H1 (cell line): Measurements from ENCODE around the gene IL9. TPM values are rescaled to one million over a fixed set of nuclear protein-coding genes. Genes with fewer than 3 reads are reported as not detected.

Experiments
- CTCF ChIA-PET: fragments of 300-600 bp; sonication (Branson Sonifier 250); formaldehyde crosslinking; loops from one replicate; lab custom pipeline; 2021; ENCODE audit not compliant: partially characterized antibody; lab: Charles Lee
- POLR2A ChIA-PET: fragments of 300-600 bp; sonication (Branson Sonifier 250); formaldehyde crosslinking; loops from one replicate; lab custom pipeline; 2021; ENCODE audit warnings: inconsistent platforms; ENCODE audit not compliant: partially characterized antibody; lab: Charles Lee
- DNase-seq, 2 experiments: peaks; one replicate each; pipeline versions ENCODE4 v3.0.0 to v3.0.0-alpha.2; 2010 to 2022; ENCODE audit warnings: low spot score in 2 of 2, low read depth in 1 of 2, mixed read lengths in 1 of 2
- FAIRE-seq: peaks from 2 replicates; lab custom pipeline; 2011; peaks lifted over from hg19 to GRCh38; lab: Jason Lieb, UNC
- H2AFZ ChIP-seq: 2 replicates; pipeline ENCODE4 v1.8.1; 2012; ENCODE audit warnings: low read length, inconsistent platforms
- H2AK5ac ChIP-seq: 2 replicates; pipeline ENCODE4 v1.6.1; 2013; ENCODE audit warnings: low read depth, low read length
- H2BK120ac ChIP-seq: replicated peaks from 2 replicates; pipeline ENCODE3; 2013; ENCODE audit warnings: low read depth, low read length, inconsistent platforms
- H2BK12ac ChIP-seq: 2 replicates; pipeline ENCODE4 v1.6.1; 2013; ENCODE audit warnings: low read depth, low read length
- H2BK15ac ChIP-seq: 2 replicates; pipeline ENCODE4 v1.6.1; 2013; ENCODE audit warnings: low read length
- H2BK20ac ChIP-seq: 2 replicates; pipeline ENCODE4 v1.6.1; 2013; ENCODE audit warnings: low read length
- H2BK5ac ChIP-seq: 2 replicates; pipeline ENCODE4 v1.6.1; 2013; ENCODE audit warnings: low read depth, low read length
- H3K14ac ChIP-seq: 2 replicates; pipeline ENCODE4 v1.6.1; 2013; ENCODE audit warnings: inconsistent platforms; ENCODE audit not compliant: insufficient read length
- H3K18ac ChIP-seq: 2 replicates; pipeline ENCODE4 v1.6.1; 2013; ENCODE audit warnings: low read length; ENCODE audit errors: extremely low read depth
- H3K23ac ChIP-seq: 2 replicates; pipeline ENCODE4 v1.6.1; 2013; ENCODE audit warnings: inconsistent platforms; ENCODE audit not compliant: insufficient read length
- H3K23me2 ChIP-seq: 2 replicates; pipeline ENCODE4 v1.6.1; 2013; ENCODE audit warnings: low read depth, low read length
- H3K27ac ChIP-seq: 2 replicates; pipeline ENCODE4 v1.6.1; 2011; ENCODE audit warnings: low read depth, low read length, inconsistent platforms
- H3K27me3 ChIP-seq, 4 experiments: replicated peaks in 1 of 4; 1 replicate in 1 of 4; 2 replicates in 3 of 4; pipeline versions ENCODE4 v1.6.1 to v1.8.1; 2011 to 2013; ENCODE audit warnings: low read length in 3 of 4, mild to moderate bottlenecking in 3 of 4, inconsistent platforms in 2 of 4, mixed read lengths in 2 of 4, moderate library complexity in 1 of 4; ENCODE audit not compliant: control insufficient read depth in 3 of 4, insufficient read depth in 3 of 4; ENCODE audit errors: extremely low read depth in 1 of 4
- H3K36me3 ChIP-seq, 4 experiments: 2 replicates each; pipeline versions ENCODE4 v1.6.1 to v1.8.1; 2011 to 2013; ENCODE audit warnings: mild to moderate bottlenecking in 4 of 4, low read length in 3 of 4, moderate library complexity in 2 of 4, control low read depth in 1 of 4, inconsistent platforms in 1 of 4; ENCODE audit not compliant: insufficient read depth in 4 of 4, control insufficient read depth in 2 of 4
- H3K4ac ChIP-seq: replicated peaks from 2 replicates; pipeline ENCODE3; 2013; ENCODE audit warnings: low read length, low read depth, mixed read lengths, inconsistent platforms; ENCODE audit not compliant: insufficient read length
- H3K4me1 ChIP-seq, 4 experiments: replicated peaks in 1 of 4; 1 replicate in 1 of 4; 2 replicates in 3 of 4; pipeline versions ENCODE4 v1.6.1 to v1.8.1; 2011 to 2013; ENCODE audit warnings: low read length in 3 of 4, inconsistent platforms in 2 of 4, mixed read lengths in 1 of 4; ENCODE audit not compliant: insufficient read depth in 4 of 4, control insufficient read depth in 3 of 4
- H3K4me2 ChIP-seq, 2 experiments: 2 replicates each; pipeline versions ENCODE4 v1.6.1 to v1.8.1; 2011 to 2013; ENCODE audit warnings: low read depth in 2 of 2, low read length in 2 of 2, control low read depth in 1 of 2, inconsistent platforms in 1 of 2, mild to moderate bottlenecking in 1 of 2; ENCODE audit not compliant: insufficient read depth in 1 of 2
- H3K4me3 ChIP-seq, 4 experiments: fragments of 200-600, 300-600 bp in 1 of 4; sonication (generic), shearing (Covaris generic), sonication (Bioruptor Twin) in 1 of 4; 2 replicates each; pipeline versions ENCODE4 v1.5.1 to v1.8.1; 2011 to 2016; ENCODE audit warnings: low read length in 4 of 4, low read depth in 3 of 4, control low read depth in 2 of 4, inconsistent platforms in 2 of 4, mild to moderate bottlenecking in 2 of 4, mixed read lengths in 1 of 4, moderate library complexity in 1 of 4; ENCODE audit not compliant: insufficient read depth in 2 of 4; ENCODE audit errors: extremely low read depth in 1 of 4
- H3K56ac ChIP-seq: replicated peaks from 2 replicates; pipeline ENCODE3; 2013; ENCODE audit warnings: low read depth, mild to moderate bottlenecking, mixed read lengths, low read length, inconsistent platforms; ENCODE audit not compliant: insufficient read length
- H3K79me1 ChIP-seq: 2 replicates; pipeline ENCODE4 v1.6.1; 2013; ENCODE audit warnings: low read depth, low read length, control low read depth
- H3K79me2 ChIP-seq, 2 experiments: 2 replicates each; pipeline versions ENCODE4 v1.6.1 to v1.8.1; 2012 to 2013; ENCODE audit warnings: low read length in 2 of 2, mild to moderate bottlenecking in 2 of 2, inconsistent platforms in 1 of 2; ENCODE audit not compliant: insufficient read depth in 2 of 2, control insufficient read depth in 1 of 2
- H3K9ac ChIP-seq, 4 experiments: replicated peaks in 1 of 4; 1 replicate in 1 of 4; 2 replicates in 3 of 4; pipeline versions ENCODE4 v1.6.1 to v1.8.1; 2011 to 2013; ENCODE audit warnings: low read depth in 3 of 4, low read length in 3 of 4, control low read depth in 2 of 4, mild to moderate bottlenecking in 2 of 4, moderate library complexity in 2 of 4, inconsistent platforms in 1 of 4; ENCODE audit errors: extremely low read depth in 1 of 4
- H3K9me3 ChIP-seq, 2 experiments: 2 replicates each; pipeline versions ENCODE4 v1.6.1 to v1.8.1; 2012 to 2013; ENCODE audit warnings: mild to moderate bottlenecking in 2 of 2, moderate library complexity in 2 of 2, control low read depth in 1 of 2, inconsistent platforms in 1 of 2, low read depth in 1 of 2, low read length in 1 of 2, mixed read lengths in 1 of 2; ENCODE audit not compliant: insufficient read depth in 2 of 2
- H4K20me1 ChIP-seq, 2 experiments: replicated peaks in 1 of 2; 2 replicates each; pipeline versions ENCODE3 to v1.8.1; 2011 to 2013; ENCODE audit warnings: inconsistent platforms in 2 of 2, low read length in 2 of 2, mild to moderate bottlenecking in 1 of 2; ENCODE audit not compliant: insufficient read depth in 2 of 2, control insufficient read depth in 1 of 2
- H4K5ac ChIP-seq: 2 replicates; pipeline ENCODE4 v1.6.1; 2013; ENCODE audit warnings: low read length, low read depth, mixed read lengths, inconsistent platforms; ENCODE audit not compliant: insufficient read length
- H4K8ac ChIP-seq: 2 replicates; pipeline ENCODE4 v1.8.0; 2013; ENCODE audit warnings: mild to moderate bottlenecking, moderate library complexity, low read length, inconsistent platforms; ENCODE audit not compliant: insufficient read depth; ENCODE audit errors: extremely low read depth
- H4K91ac ChIP-seq: replicated peaks from 2 replicates; pipeline ENCODE3; 2013; ENCODE audit warnings: low read length, mixed read lengths, inconsistent platforms; ENCODE audit not compliant: insufficient read length
- ATF3 ChIP-seq: IDR thresholded peaks from 2 replicates; pipeline ENCODE4 v1.6.1; 2011; ENCODE audit warnings: low read depth, mild to moderate bottlenecking, low read length; ENCODE audit not compliant: insufficient read depth
- CBX5 ChIP-seq: fragments of 300-800, 300-1000 bp; sonication (generic); IDR thresholded peaks from 2 replicates; pipeline ENCODE4 v1.7.1; 2016; ENCODE audit warnings: antibody characterized with exemption, low read length, low read depth
- CTBP2 ChIP-seq: IDR thresholded peaks from 2 replicates; pipeline ENCODE4 v1.7.0; 2011; ENCODE audit warnings: borderline replicate concordance, mild to moderate bottlenecking, moderate library complexity, mixed read lengths, low read length; ENCODE audit not compliant: insufficient read depth, insufficient read length
- KDM4A ChIP-seq: IDR thresholded peaks from one replicate; pipeline ENCODE4 v1.7.1; 2012; ENCODE audit warnings: low read depth, mild to moderate bottlenecking, moderate library complexity, low read length, inconsistent platforms; ENCODE audit not compliant: severe bottlenecking
- KDM5A ChIP-seq: fragments of 200-600 bp; IDR thresholded peaks from 2 replicates; pipeline ENCODE4 v1.7.1; 2012; ENCODE audit warnings: mild to moderate bottlenecking, low read length, inconsistent platforms, mixed read lengths
- MAFK ChIP-seq: IDR thresholded peaks from 2 replicates; pipeline ENCODE4 v1.6.1; 2012; ENCODE audit warnings: low read depth, mild to moderate bottlenecking, improper control_type of control experiment, low read length
- POLR2A ChIP-seq, 2 experiments: IDR thresholded peaks; 1 replicate in 1 of 2; 2 replicates in 1 of 2; pipeline ENCODE4 v1.6.1; 2011; ENCODE audit warnings: low read depth in 2 of 2, low read length in 2 of 2, mild to moderate bottlenecking in 2 of 2; ENCODE audit errors: control extremely low read depth in 1 of 2
- WGBS, 2 experiments: shearing (Covaris generic) in 1 of 2; methylation state at CpG; one replicate each; pipeline versions ENCODE4 v1.1.6 to v1.1.7; 2013 to 2015; ENCODE audit warnings: low lambda C conversion rate in 2 of 2, mixed read lengths in 2 of 2, inconsistent platforms in 1 of 2, low coverage in 1 of 2, missing lambda C conversion rate in 1 of 2; ENCODE audit not compliant: insufficient replicate concordance in 2 of 2, insufficient coverage in 1 of 2, insufficient read length in 1 of 2; ENCODE audit errors: extremely low coverage in 1 of 2, missing lambda C conversion rate in 1 of 2; 5-methylcytosine and 5-hydroxymethylcytosine counted together
- polyA plus RNA-seq, 7 experiments: library from polyadenylated mRNA; depleted of rRNA in 3 of 7; stranded (reverse) in 5 of 7; unstranded in 2 of 7; fragments of >200 nt in 5 of 7; fragments of 200-250 nt in 2 of 7; gene quantifications; 1 replicate in 5 of 7; 2 replicates in 1 of 7; 4 replicates in 1 of 7; pipeline versions ENCODE4 v1.2.1 to v1.2.3, GENCODE V29; 2011 to 2013; ENCODE audit warnings: missing spikeins in 2 of 7, mixed read lengths in 2 of 7
- total RNA-seq: library from RNA; stranded (reverse); fragmentation: NEBNext Ultra II Directional; extraction: Animal tissue kit (Norgen Biotek cat#: 25700); gene quantifications from 2 replicates; pipeline ENCODE4 v1.2.1, GENCODE V29; 2021

Gene IL9
- total and polyA plus RNA-seq, 2 of the 8 experiments (the other 6 are each of a cell fraction or from before 2014, with no cell fraction given) = not detected

GRCh38 chr5:135859641-135860040 lies 36.0 kb downstream of the IL9 start:
- no peak overlapping the region for H3K4me3 ChIP-seq
- H3K4me2 ChIP-seq = no peak overlapping the region
- no peak overlapping the region for H2BK12ac ChIP-seq
- peaks cover 0 to 3% of the 10 kb centered on the region in 2 experiments; a peak in 1 of 4 replicates for H3K9me3 ChIP-seq
- no peaks in the 10 kb centered on the region for H4K20me1 ChIP-seq
- no peaks in the 10 kb centered on the region for H3K36me3 ChIP-seq
- no peak overlapping the region for H3K56ac ChIP-seq
- no peak overlapping the region for H3K14ac ChIP-seq
- no peaks in the 10 kb centered on the region for H3K79me2 ChIP-seq
- H4K8ac ChIP-seq = no peak overlapping the region
- H3K27me3 ChIP-seq = no peaks in the 10 kb centered on the region
- H3K4ac ChIP-seq = no peak overlapping the region
- H2BK15ac ChIP-seq = no peak overlapping the region
- H4K91ac ChIP-seq = no peak overlapping the region
- no peak overlapping the region for H2BK5ac ChIP-seq
- FAIRE-seq = no peak
- H3K79me1 ChIP-seq = no peaks in the 10 kb centered on the region
- H2AK5ac ChIP-seq = no peak overlapping the region
- no peak overlapping the region for H3K9ac ChIP-seq
- WGBS, 2 experiments = 90% methylated on average over 1 of the region's 1 CpG; no CpG with 5 or more reads in 1 of the 2 experiments
- H3K27ac ChIP-seq = no peak overlapping the region
- H3K23ac ChIP-seq = no peak overlapping the region
- no peak for DNase-seq
- H3K4me1 ChIP-seq = no peaks in the 10 kb centered on the region
- H2BK20ac ChIP-seq = no peak overlapping the region
- H3K18ac ChIP-seq = no peak overlapping the region
- no peak overlapping the region for H2AFZ ChIP-seq
- POLR2A ChIA-PET = no interaction called here
- TF ChIP-seq MAFK (no peak), CBX5 (no peak), KDM5A (no peak), ATF3 (no peak), POLR2A (IDR thresholded peaks at IDR 0.05; ENCODE audit: control extremely low read depth in 1 of 2, low read depth in 2 of 2, low read length in 2 of 2) (no peak), KDM4A (no peak), CTBP2 (no peak)
- CTCF ChIA-PET = interaction anchor here (1.5 kb wide), 1 partner anchor 293 kb away, joined by 6 read pairs; no protein-coding TSS in a partner anchor
- no peak overlapping the region for H4K5ac ChIP-seq
- no peak overlapping the region for H2BK120ac ChIP-seq
- H3K23me2 ChIP-seq = no peaks in the 10 kb centered on the region; the same call in 1 of the 2 replicates
